ENCODE results near the gene PHLDB3. TPM values are rescaled to one million over a fixed set of nuclear protein-coding genes. Genes with fewer than 3 reads are reported as not detected.

PHLDB3 gene
- total RNA-seq, 2 donors from 2014 or later = 7.7 to 13.5 TPM

GRCh38 chr19:43481701-43482100 is 22.8 kb downstream of the PHLDB3 start:
- WGBS, 2 experiments (ENCODE audit: insufficient coverage in 1 of 2, insufficient read length in 1 of 2) = 92 to 94% methylated on average over 3 to 6 of the region's 6 CpGs
- peak overlapping the region; percentile 17 for H3K27ac Mint-ChIP-seq
- DNase-seq = no peak
- H3K4me3 Mint-ChIP-seq = no peak overlapping the region
- Histone ChIP-seq H3K9ac (ENCODE audit: extremely low read depth, low read length, poor library complexity, severe bottlenecking) (no peak overlapping the region), H3K27ac (ENCODE audit: low read depth, low read length) (no peak overlapping the region), H3K27me3 (ENCODE audit: control insufficient read depth, insufficient read depth, low read length, poor library complexity, severe bottlenecking) (no peaks in the 10 kb centered on the region), H3K36me3 (ENCODE audit: control insufficient read depth, insufficient read depth, low read length) (no peaks in the 10 kb centered on the region), H3K4me3 (ENCODE audit: low read length) (no peak overlapping the region), H3K9me3 (ENCODE audit: control insufficient read depth, low read length) (no peaks in the 10 kb centered on the region), H3K4me1 (ENCODE audit: control insufficient read depth, insufficient read depth, low read length) (no peaks in the 10 kb centered on the region)
- no peak for TF ChIP-seq CTCF (conservative IDR thresholded peaks at IDR 0.05)
- H3K27me3 Mint-ChIP-seq (ENCODE audit: insufficient read depth) = no peaks in the 10 kb centered on the region
- no peaks in the 10 kb centered on the region for H3K36me3 Mint-ChIP-seq (ENCODE audit: low read depth)
- H3K9me3 Mint-ChIP-seq = no peaks in the 10 kb centered on the region
- H3K4me1 Mint-ChIP-seq = peaks cover 5% of the 10 kb centered on the region

- WGBS, 2 experiments (ENCODE audit: insufficient coverage in 1 of 2, insufficient read length in 1 of 2) = 87 to 96% methylated on average over 3 of the region's 3 CpGs
Observed at GRCh38 chr19:43480574-43480973, 24.0 kb downstream of the PHLDB3 start.

GRCh38 chr19:43479961-43480561 is 24.5 kb downstream of the PHLDB3 start:
- 85 to 93% methylated on average over 3 to 4 of the region's 4 CpGs for WGBS, 2 experiments (ENCODE audit: insufficient coverage in 1 of 2, insufficient read length in 1 of 2)
- Mint-ChIP-seq H3K27ac (no peak overlapping the region), H3K27me3 (ENCODE audit: insufficient read depth) (peaks cover 4% of the 10 kb centered on the region), H3K4me3 (no peak overlapping the region), H3K36me3 (ENCODE audit: low read depth) (no peaks in the 10 kb centered on the region), H3K4me1 (peaks cover 5% of the 10 kb centered on the region), H3K9me3 (no peaks in the 10 kb centered on the region)
- DNase-seq = no peak
- Histone ChIP-seq H3K27me3 (ENCODE audit: control insufficient read depth, insufficient read depth, low read length, poor library complexity, severe bottlenecking) (no peaks in the 10 kb centered on the region), H3K9ac (ENCODE audit: extremely low read depth, low read length, poor library complexity, severe bottlenecking) (no peak overlapping the region), H3K4me1 (ENCODE audit: control insufficient read depth, insufficient read depth, low read length) (no peaks in the 10 kb centered on the region), H3K36me3 (ENCODE audit: control insufficient read depth, insufficient read depth, low read length) (no peaks in the 10 kb centered on the region), H3K27ac (ENCODE audit: low read depth, low read length) (no peak overlapping the region), H3K4me3 (ENCODE audit: low read length) (no peak overlapping the region), H3K9me3 (ENCODE audit: control insufficient read depth, low read length) (no peaks in the 10 kb centered on the region)
- TF ChIP-seq CTCF (conservative IDR thresholded peaks at IDR 0.05) = no peak

More at GRCh38 chr19:43480574-43480973, 24.0 kb downstream of the PHLDB3 start:
- H3K4me1 ChIP-seq (ENCODE audit: control insufficient read depth, insufficient read depth, low read length) = no peaks in the 10 kb centered on the region
- peaks cover 5% of the 10 kb centered on the region for H3K4me1 Mint-ChIP-seq
- no peaks in the 10 kb centered on the region for H3K9me3 ChIP-seq (ENCODE audit: control insufficient read depth, low read length)
- no peak overlapping the region for H3K4me3 Mint-ChIP-seq
- peaks cover under 1% of the 10 kb centered on the region for H3K27me3 Mint-ChIP-seq (ENCODE audit: insufficient read depth)
- H3K4me3 ChIP-seq (ENCODE audit: low read length) = no peak overlapping the region
- no peaks in the 10 kb centered on the region for H3K9me3 Mint-ChIP-seq
- H3K27me3 ChIP-seq (ENCODE audit: control insufficient read depth, insufficient read depth, low read length, poor library complexity, severe bottlenecking) = no peaks in the 10 kb centered on the region
- H3K27ac ChIP-seq (ENCODE audit: low read depth, low read length) = no peak overlapping the region
- TF ChIP-seq CTCF (conservative IDR thresholded peaks at IDR 0.05) = no peak
- no peaks in the 10 kb centered on the region for H3K36me3 Mint-ChIP-seq (ENCODE audit: low read depth)
- H3K9ac ChIP-seq (ENCODE audit: extremely low read depth, low read length, poor library complexity, severe bottlenecking) = no peak overlapping the region
- no peak overlapping the region for H3K27ac Mint-ChIP-seq
- no peak for DNase-seq
- no peaks in the 10 kb centered on the region for H3K36me3 ChIP-seq (ENCODE audit: control insufficient read depth, insufficient read depth, low read length)

Data from endodermal cell (in vitro differentiated cells).